Measurements from ENCODE around the gene COG3. TPM values are rescaled to one million over a fixed set of nuclear protein-coding genes. Genes with fewer than 3 reads are reported as not detected.

The COG3 gene
- total and polyA plus RNA-seq, 2 experiments from 2014 or later, result 17.9 to 19.3 TPM

GRCh38 chr13:45545686-45546409 is 81.1 kb downstream of the COG3 start:
- no peak overlapping the region for H3K4me2 ChIP-seq (ENCODE audit: unreplicated experiment)
- H3F3A ChIP-seq (ENCODE audit: insufficient read depth), result no peaks in the 10 kb centered on the region
- no peak for TF ChIP-seq EZH2phosphoT487 (IDR thresholded peaks at IDR 0.05; ENCODE audit: insufficient read depth, low read depth)
- TF ChIP-seq EZH2 (IDR thresholded peaks at IDR 0.05; ENCODE audit: insufficient read depth, poor library complexity, severe bottlenecking), result no peak
- no peaks in the 10 kb centered on the region for H3K4me1 ChIP-seq (ENCODE audit: insufficient read depth)
- WGBS, 2 experiments (ENCODE audit: low coverage in 1 of 2, low lambda C conversion rate in 2 of 2, missing lambda C conversion rate in 2 of 2), result 57 to 65% methylated on average over 6 of the region's 6 CpGs
- no peaks in the 10 kb centered on the region for H3K79me2 ChIP-seq (ENCODE audit: insufficient read depth)
- H4K20me1 ChIP-seq (ENCODE audit: insufficient read depth), result no peaks in the 10 kb centered on the region
- H2AFZ ChIP-seq, result no peak overlapping the region
- DNase-seq, result peak; percentile 4
- H3K27me3 ChIP-seq (replicated peaks; ENCODE audit: insufficient read depth), result peaks cover 16% of the 10 kb centered on the region
- no peak overlapping the region for H3K4me3 ChIP-seq
- no peaks in the 10 kb centered on the region for H3K9me2 ChIP-seq (ENCODE audit: insufficient read depth)
- no peaks in the 10 kb centered on the region for H3K36me3 ChIP-seq (ENCODE audit: low read depth)
- no peaks in the 10 kb centered on the region for H3K9me3 ChIP-seq (ENCODE audit: low read depth)
- no peak overlapping the region for H3K27ac ChIP-seq
- no peak overlapping the region for H3K9ac ChIP-seq
- in situ Hi-C loops (cut with MboI), result no loop called here

GRCh38 chr13:45546410-45546765 is 81.6 kb downstream of the COG3 start:
- no peaks in the 10 kb centered on the region for H3K9me3 ChIP-seq (ENCODE audit: low read depth)
- H3F3A ChIP-seq (ENCODE audit: insufficient read depth), result no peaks in the 10 kb centered on the region
- no peaks in the 10 kb centered on the region for H3K36me3 ChIP-seq (ENCODE audit: low read depth)
- H3K4me2 ChIP-seq (ENCODE audit: unreplicated experiment), result no peak overlapping the region
- DNase-seq, result no peak
- no peak overlapping the region for H3K4me3 ChIP-seq
- in situ Hi-C loops (cut with MboI), result no loop called here
- no peaks in the 10 kb centered on the region for H4K20me1 ChIP-seq (ENCODE audit: insufficient read depth)
- no peaks in the 10 kb centered on the region for H3K79me2 ChIP-seq (ENCODE audit: insufficient read depth)
- H3K27ac ChIP-seq, result no peak overlapping the region
- H3K27me3 ChIP-seq (replicated peaks; ENCODE audit: insufficient read depth), result peaks cover 21% of the 10 kb centered on the region
- TF ChIP-seq EZH2phosphoT487 (IDR thresholded peaks at IDR 0.05; ENCODE audit: insufficient read depth, low read depth) (no peak), EZH2 (IDR thresholded peaks at IDR 0.05; ENCODE audit: insufficient read depth, poor library complexity, severe bottlenecking) (no peak)
- H3K9ac ChIP-seq, result no peak overlapping the region
- H2AFZ ChIP-seq, result no peak overlapping the region
- H3K9me2 ChIP-seq (ENCODE audit: insufficient read depth), result no peaks in the 10 kb centered on the region
- 73 to 88% methylated on average over 8 of the region's 8 CpGs for WGBS, 2 experiments (ENCODE audit: low coverage in 1 of 2, low lambda C conversion rate in 2 of 2, missing lambda C conversion rate in 2 of 2)
- no peaks in the 10 kb centered on the region for H3K4me1 ChIP-seq (ENCODE audit: insufficient read depth)

GRCh38 chr13:45548281-45548680 is 83.5 kb downstream of the COG3 start:
- H3F3A ChIP-seq (ENCODE audit: insufficient read depth), result no peaks in the 10 kb centered on the region
- DNase-seq, result no peak
- H3K27me3 ChIP-seq (replicated peaks; ENCODE audit: insufficient read depth), result peaks cover 26% of the 10 kb centered on the region
- no peak overlapping the region for H3K27ac ChIP-seq
- no peak overlapping the region for H3K4me3 ChIP-seq
- 32 to 40% methylated on average over 6 of the region's 6 CpGs for WGBS, 2 experiments (ENCODE audit: low coverage in 1 of 2, low lambda C conversion rate in 2 of 2, missing lambda C conversion rate in 2 of 2)
- no peaks in the 10 kb centered on the region for H3K36me3 ChIP-seq (ENCODE audit: low read depth)
- no peaks in the 10 kb centered on the region for H4K20me1 ChIP-seq (ENCODE audit: insufficient read depth)
- H3K4me1 ChIP-seq (ENCODE audit: insufficient read depth), result no peaks in the 10 kb centered on the region
- no peak overlapping the region for H2AFZ ChIP-seq
- H3K9ac ChIP-seq, result no peak overlapping the region
- in situ Hi-C loops (cut with MboI), result no loop called here
- no peaks in the 10 kb centered on the region for H3K79me2 ChIP-seq (ENCODE audit: insufficient read depth)
- H3K9me3 ChIP-seq (ENCODE audit: low read depth), result no peaks in the 10 kb centered on the region
- H3K9me2 ChIP-seq (ENCODE audit: insufficient read depth), result no peaks in the 10 kb centered on the region
- no peak overlapping the region for H3K4me2 ChIP-seq (ENCODE audit: unreplicated experiment)
- no peak for TF ChIP-seq EZH2phosphoT487 (IDR thresholded peaks at IDR 0.05; ENCODE audit: insufficient read depth, low read depth)

DNA sequence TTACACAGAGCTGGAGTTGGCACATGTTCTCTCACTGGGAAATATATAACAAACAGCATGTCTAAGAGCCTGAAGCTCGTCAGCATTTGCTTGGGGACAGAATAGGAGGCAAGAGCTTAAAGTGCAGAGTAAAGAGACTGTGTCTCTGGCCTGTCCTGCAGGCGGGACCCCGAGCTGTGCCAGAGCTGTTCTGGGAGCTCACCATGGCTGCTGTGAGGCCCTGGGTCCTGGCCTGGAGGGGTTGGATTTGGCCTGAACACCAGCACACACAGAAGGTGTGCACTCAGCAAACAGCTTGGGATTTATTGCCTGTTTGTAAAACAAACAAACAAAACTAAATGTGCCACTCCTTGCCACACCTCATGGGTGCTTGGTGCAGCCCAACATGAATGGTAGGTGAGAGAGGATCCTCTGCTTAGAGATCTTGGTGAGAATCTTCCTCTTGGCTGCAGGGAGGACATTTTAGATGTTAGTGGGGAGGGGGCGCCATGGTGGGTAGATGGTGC is 89.9 kb downstream of the COG3 start:
- Histone ChIP-seq H3K79me2 (ENCODE audit: insufficient read depth) (no peaks in the 10 kb centered on the region), H3K9me3 (ENCODE audit: low read depth) (no peaks in the 10 kb centered on the region), H4K20me1 (ENCODE audit: insufficient read depth) (no peaks in the 10 kb centered on the region), H3K27me3 (replicated peaks; ENCODE audit: insufficient read depth) (peaks cover 25% of the 10 kb centered on the region; the same call in 1 of the 2 replicates), H3K4me1 (ENCODE audit: insufficient read depth) (no peaks in the 10 kb centered on the region), H3K4me2 (ENCODE audit: unreplicated experiment) (no peak overlapping the region), H2AFZ (no peak overlapping the region), H3K9me2 (ENCODE audit: insufficient read depth) (no peaks in the 10 kb centered on the region), H3K4me3 (no peak overlapping the region), H3K36me3 (ENCODE audit: low read depth) (no peaks in the 10 kb centered on the region), H3F3A (ENCODE audit: insufficient read depth) (no peaks in the 10 kb centered on the region), H3K27ac (no peak overlapping the region), H3K9ac (no peak overlapping the region)
- in situ Hi-C loops (cut with MboI), result no loop called here
- no peak for DNase-seq
- WGBS, 2 experiments (ENCODE audit: low coverage in 1 of 2, low lambda C conversion rate in 2 of 2, missing lambda C conversion rate in 2 of 2), result 29 to 30% methylated on average over 4 of the region's 4 CpGs
- no peak for TF ChIP-seq EZH2phosphoT487 (IDR thresholded peaks at IDR 0.05; ENCODE audit: insufficient read depth, low read depth)
- no peak for TF ChIP-seq EZH2 (IDR thresholded peaks at IDR 0.05; ENCODE audit: insufficient read depth, poor library complexity, severe bottlenecking)
